HCT116 (cell line): ENCODE data around the gene GPLD1. TPM values are rescaled to one million over a fixed set of nuclear protein-coding genes. Genes with fewer than 3 reads are reported as not detected.

ENCODE experiments used
- ATAC-seq: fragments of 200-7000 bp; cut with Tn5 transposase; 2 replicates; pipeline ENCODE4 v1.9.1; 2020; ENCODE audit warnings: mild to moderate bottlenecking, moderate library complexity
- BruUV-seq: library from RNA; stranded (reverse); fragments of 400-500 nt; replicated peaks from 2 replicates; lab custom pipeline; 2021; lab: Mats Ljungman, UMichigan
- CTCF ChIA-PET: fragments of 300-600 bp; sonication (Branson Sonifier 250); formaldehyde crosslinking; loops from one replicate; lab custom pipeline; 2021; ENCODE audit warnings: antibody characterized with exemption; lab: Charles Lee
- POLR2A ChIA-PET: fragments of 300-600, 350-600 bp; sonication (Branson Sonifier 250); formaldehyde crosslinking; loops from one replicate; lab custom pipeline; 2021; ENCODE audit warnings: antibody characterized with exemption; lab: Charles Lee
- RAD21 ChIA-PET, 2 experiments: fragments of 300-600 bp; sonication (Branson Sonifier 250); formaldehyde crosslinking; loops; one replicate each; lab custom pipeline; 2023; ENCODE audit warnings: low total read pairs in 2 of 2; ENCODE audit not compliant: uncharacterized antibody in 2 of 2, unreplicated experiment in 2 of 2, low non-redundant PET in 1 of 2; lab: Charles Lee
- DNase-seq: peaks from one replicate; pipeline ENCODE4 v3.0.0-alpha.2; 2010; ENCODE audit warnings: low read depth, low spot score
- H2AFZ ChIP-seq: fragments of 200-600 bp; shearing (Covaris generic), sonication (generic); 2 replicates; pipeline ENCODE4 v1.6.1; 2017; ENCODE audit warnings: low read depth, mixed run types, mixed read lengths, antibody characterized with exemption, low read length; ENCODE audit not compliant: poor library complexity, severe bottlenecking
- H3K27ac ChIP-seq: 2 replicates; pipeline ENCODE4 v1.5.1; 2012; ENCODE audit warnings: low read depth, low read length
- H3K27me3 ChIP-seq: fragments of 200-600 bp; sonication (generic); 2 replicates; pipeline ENCODE4 v1.6.1; 2016; ENCODE audit warnings: mixed run types, low read length, mixed read lengths; ENCODE audit not compliant: insufficient read depth
- H3K36me3 ChIP-seq, 2 experiments: fragments of 200-500 bp in 1 of 2; fragments of 200-600 bp in 1 of 2; sonication (Bioruptor generic) in 1 of 2; sonication (generic) in 1 of 2; 2 replicates each; pipeline versions ENCODE4 v1.5.1 to v1.6.1; 2014 to 2016; ENCODE audit warnings: low read length in 2 of 2, inconsistent platforms in 1 of 2, mixed read lengths in 1 of 2, mixed run types in 1 of 2; ENCODE audit not compliant: insufficient read depth in 2 of 2, control insufficient read depth in 1 of 2
- H3K4me1 ChIP-seq, 2 experiments: fragments of 200-600 bp in 1 of 2; sonication (generic) in 1 of 2; 2 replicates each; pipeline versions ENCODE4 v1.5.1 to v1.6.1; 2012 to 2017; ENCODE audit warnings: low read length in 2 of 2, inconsistent platforms in 1 of 2, mild to moderate bottlenecking in 1 of 2, mixed read lengths in 1 of 2, mixed run types in 1 of 2, moderate library complexity in 1 of 2; ENCODE audit not compliant: insufficient read depth in 2 of 2, control insufficient read depth in 1 of 2
- H3K4me2 ChIP-seq: fragments of 200-600 bp; sonication (generic); 2 replicates; pipeline ENCODE4 v1.6.1; 2017; ENCODE audit warnings: mixed run types, low read length, mixed read lengths
- H3K4me3 ChIP-seq, 2 experiments: fragments of 200-600 bp in 1 of 2; sonication (generic) in 1 of 2; replicated peaks in 1 of 2; 2 replicates each; pipeline ENCODE4 v1.5.1; 2011 to 2016; ENCODE audit warnings: low read length in 2 of 2, control low read depth in 1 of 2, low read depth in 1 of 2, mild to moderate bottlenecking in 1 of 2, mixed read lengths in 1 of 2, mixed run types in 1 of 2
- H3K79me2 ChIP-seq: fragments of 200-600 bp; sonication (generic); 2 replicates; pipeline ENCODE4 v1.6.1; 2017; ENCODE audit warnings: mild to moderate bottlenecking, mixed run types, low read length, moderate library complexity, mixed read lengths; ENCODE audit not compliant: insufficient read depth
- H3K9ac ChIP-seq: fragments of 200-600 bp; sonication (generic); 2 replicates; pipeline ENCODE4 v1.6.1; 2016; ENCODE audit warnings: low read length, mixed read lengths
- H3K9me2 ChIP-seq: fragments of 200-600 bp; sonication (generic), shearing (Covaris generic); 2 replicates; pipeline ENCODE4 v1.6.1; 2017; ENCODE audit warnings: mixed run types, mild to moderate bottlenecking, moderate library complexity; ENCODE audit not compliant: insufficient read depth
- H3K9me3 ChIP-seq, 2 experiments: fragments of 200-500 bp in 1 of 2; fragments of 200-600 bp in 1 of 2; sonication (Bioruptor generic) in 1 of 2; sonication (generic) in 1 of 2; 2 replicates each; pipeline ENCODE4 v1.6.1; 2014 to 2017; ENCODE audit warnings: low read length in 2 of 2, mixed read lengths in 2 of 2, inconsistent platforms in 1 of 2, low read depth in 1 of 2, mild to moderate bottlenecking in 1 of 2, mixed run types in 1 of 2, moderate library complexity in 1 of 2; ENCODE audit not compliant: control insufficient read depth in 1 of 2, insufficient read depth in 1 of 2
- H4K20me1 ChIP-seq: fragments of 200-600 bp; sonication (generic), shearing (Covaris generic); 2 replicates; pipeline ENCODE4 v1.6.1; 2017; ENCODE audit warnings: mixed run types, mild to moderate bottlenecking, moderate library complexity; ENCODE audit not compliant: insufficient read depth
- ATF3 ChIP-seq: IDR thresholded peaks from 2 replicates; pipeline ENCODE4 v1.6.1; 2012
- CBX3 ChIP-seq: IDR thresholded peaks from 2 replicates; pipeline ENCODE4 v1.6.1; 2012; ENCODE audit warnings: low read depth
- EGR1 ChIP-seq: IDR thresholded peaks from 2 replicates; pipeline ENCODE4 v1.6.1; 2012; ENCODE audit warnings: low read depth
- EZH2 ChIP-seq: fragments of 200-600 bp; sonication (generic); IDR thresholded peaks from 2 replicates; pipeline ENCODE4 v1.6.1; 2017; ENCODE audit warnings: antibody characterized with exemption, mixed run types
- FOSL1 ChIP-seq: IDR thresholded peaks from 2 replicates; pipeline ENCODE4 v1.6.1; 2012; ENCODE audit warnings: low read depth
- JUND ChIP-seq: IDR thresholded peaks from 2 replicates; pipeline ENCODE4 v1.6.1; 2012
- POLR2AphosphoS5 ChIP-seq: IDR thresholded peaks from 2 replicates; pipeline ENCODE4 v1.6.1; 2011; ENCODE audit warnings: mild to moderate bottlenecking, low read depth, low read length, moderate library complexity
- RAD21 ChIP-seq: IDR thresholded peaks from 2 replicates; pipeline ENCODE4 v1.6.1; 2012; ENCODE audit warnings: low read depth, mild to moderate bottlenecking
- SIN3A ChIP-seq: IDR thresholded peaks from 2 replicates; pipeline ENCODE4 v1.6.1; 2012; ENCODE audit warnings: low read depth
- SP1 ChIP-seq: IDR thresholded peaks from 2 replicates; pipeline ENCODE4 v1.6.1; 2012; ENCODE audit warnings: low read depth
- SRF ChIP-seq: IDR thresholded peaks from 2 replicates; pipeline ENCODE4 v1.6.1; 2012; ENCODE audit warnings: low read depth
- TCF7L2 ChIP-seq: IDR thresholded peaks from 2 replicates; pipeline ENCODE4 v1.7.0; 2011; ENCODE audit warnings: borderline replicate concordance, inconsistent platforms; ENCODE audit not compliant: insufficient read depth, insufficient read length; ENCODE audit errors: extremely low read depth
- YY1 ChIP-seq: IDR thresholded peaks from 2 replicates; pipeline ENCODE4 v1.6.1; 2011; ENCODE audit warnings: low read length, low read depth, moderate library complexity, mild to moderate bottlenecking; ENCODE audit not compliant: insufficient replicate concordance; ENCODE audit errors: extremely low read depth
- ZFX ChIP-seq: fragments of 450-650 bp; IDR thresholded peaks from 2 replicates; pipeline ENCODE4 v1.6.1; 2017
- intact Hi-C: fragments of 100-400 bp; cut with micrococcal nuclease; formaldehyde crosslinking; loops from 2 replicates; pipeline ENCODE4 v1.10.0; 2022
- total RNA-seq: library from RNA; stranded (reverse); gene quantifications from one replicate; pipeline ENCODE4 v1.2.1, GENCODE V29; 2021; ENCODE audit not compliant: unreplicated experiment
- TF ChIP-seq, protein P1 (sequence below): IDR thresholded peaks from 2 replicates; pipeline ENCODE4 v1.6.1; 2011; ENCODE audit warnings: mild to moderate bottlenecking, low read length, moderate library complexity; ENCODE audit not compliant: insufficient replicate concordance; ENCODE audit errors: extremely low read depth
- TF ChIP-seq, protein P2 (sequence below): IDR thresholded peaks from 2 replicates; pipeline ENCODE4 v1.6.1; 2012
- TF ChIP-seq, protein P3 (sequence below): IDR thresholded peaks from 2 replicates; pipeline ENCODE4 v1.6.1; 2012; ENCODE audit warnings: low read depth

Gene GPLD1
- total RNA-seq, 1 experiment from 2014 or later: 2.1 TPM

- Histone ChIP-seq H3K36me3 (no peaks in the 10 kb centered on the region), H4K20me1 (no peaks in the 10 kb centered on the region), H3K27me3 (no peaks in the 10 kb centered on the region), H3K27ac (no peak overlapping the region), H3K9ac (no peak overlapping the region), H3K4me1 (no peaks in the 10 kb centered on the region), H3K79me2 (no peaks in the 10 kb centered on the region), H3K9me2 (no peaks in the 10 kb centered on the region), H2AFZ (no peak overlapping the region), H3K4me3 (no peak overlapping the region), H3K4me2 (no peak overlapping the region), H3K9me3 (no peaks in the 10 kb centered on the region)
- CTCF ChIA-PET: no interaction called here
- no peak for ATAC-seq
- no peak for TF ChIP-seq JUND
- RAD21 ChIA-PET: no interaction called here
- POLR2A ChIA-PET: no interaction called here
- no TSS peak for BruUV-seq
- no peak for DNase-seq
- intact Hi-C loops: no loop called here
Observed at GRCh38 chr6:24448396-24448795, 41.0 kb downstream of the GPLD1 start.

- DNase-seq (no peak), ATAC-seq (no peak)
- no peak for TF ChIP-seq CBX3
- TF ChIP-seq FOSL1: no peak
- no peak for TF ChIP-seq EZH2
- no peak for TF ChIP-seq ATF3
- TF ChIP-seq RAD21: no peak
- no peak for TF ChIP-seq EGR1
- TF ChIP-seq, protein P1, sequence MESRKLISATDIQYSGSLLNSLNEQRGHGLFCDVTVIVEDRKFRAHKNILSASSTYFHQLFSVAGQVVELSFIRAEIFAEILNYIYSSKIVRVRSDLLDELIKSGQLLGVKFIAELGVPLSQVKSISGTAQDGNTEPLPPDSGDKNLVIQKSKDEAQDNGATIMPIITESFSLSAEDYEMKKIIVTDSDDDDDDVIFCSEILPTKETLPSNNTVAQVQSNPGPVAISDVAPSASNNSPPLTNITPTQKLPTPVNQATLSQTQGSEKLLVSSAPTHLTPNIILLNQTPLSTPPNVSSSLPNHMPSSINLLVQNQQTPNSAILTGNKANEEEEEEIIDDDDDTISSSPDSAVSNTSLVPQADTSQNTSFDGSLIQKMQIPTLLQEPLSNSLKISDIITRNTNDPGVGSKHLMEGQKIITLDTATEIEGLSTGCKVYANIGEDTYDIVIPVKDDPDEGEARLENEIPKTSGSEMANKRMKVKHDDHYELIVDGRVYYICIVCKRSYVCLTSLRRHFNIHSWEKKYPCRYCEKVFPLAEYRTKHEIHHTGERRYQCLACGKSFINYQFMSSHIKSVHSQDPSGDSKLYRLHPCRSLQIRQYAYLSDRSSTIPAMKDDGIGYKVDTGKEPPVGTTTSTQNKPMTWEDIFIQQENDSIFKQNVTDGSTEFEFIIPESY: no peak
- TF ChIP-seq ZFX: no peak
- no peak for TF ChIP-seq TCF7L2
- TF ChIP-seq, protein P2, sequence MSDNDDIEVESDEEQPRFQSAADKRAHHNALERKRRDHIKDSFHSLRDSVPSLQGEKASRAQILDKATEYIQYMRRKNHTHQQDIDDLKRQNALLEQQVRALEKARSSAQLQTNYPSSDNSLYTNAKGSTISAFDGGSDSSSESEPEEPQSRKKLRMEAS: no peak
- no peak for TF ChIP-seq SRF
- no peak for TF ChIP-seq SP1
- TF ChIP-seq, protein P3, sequence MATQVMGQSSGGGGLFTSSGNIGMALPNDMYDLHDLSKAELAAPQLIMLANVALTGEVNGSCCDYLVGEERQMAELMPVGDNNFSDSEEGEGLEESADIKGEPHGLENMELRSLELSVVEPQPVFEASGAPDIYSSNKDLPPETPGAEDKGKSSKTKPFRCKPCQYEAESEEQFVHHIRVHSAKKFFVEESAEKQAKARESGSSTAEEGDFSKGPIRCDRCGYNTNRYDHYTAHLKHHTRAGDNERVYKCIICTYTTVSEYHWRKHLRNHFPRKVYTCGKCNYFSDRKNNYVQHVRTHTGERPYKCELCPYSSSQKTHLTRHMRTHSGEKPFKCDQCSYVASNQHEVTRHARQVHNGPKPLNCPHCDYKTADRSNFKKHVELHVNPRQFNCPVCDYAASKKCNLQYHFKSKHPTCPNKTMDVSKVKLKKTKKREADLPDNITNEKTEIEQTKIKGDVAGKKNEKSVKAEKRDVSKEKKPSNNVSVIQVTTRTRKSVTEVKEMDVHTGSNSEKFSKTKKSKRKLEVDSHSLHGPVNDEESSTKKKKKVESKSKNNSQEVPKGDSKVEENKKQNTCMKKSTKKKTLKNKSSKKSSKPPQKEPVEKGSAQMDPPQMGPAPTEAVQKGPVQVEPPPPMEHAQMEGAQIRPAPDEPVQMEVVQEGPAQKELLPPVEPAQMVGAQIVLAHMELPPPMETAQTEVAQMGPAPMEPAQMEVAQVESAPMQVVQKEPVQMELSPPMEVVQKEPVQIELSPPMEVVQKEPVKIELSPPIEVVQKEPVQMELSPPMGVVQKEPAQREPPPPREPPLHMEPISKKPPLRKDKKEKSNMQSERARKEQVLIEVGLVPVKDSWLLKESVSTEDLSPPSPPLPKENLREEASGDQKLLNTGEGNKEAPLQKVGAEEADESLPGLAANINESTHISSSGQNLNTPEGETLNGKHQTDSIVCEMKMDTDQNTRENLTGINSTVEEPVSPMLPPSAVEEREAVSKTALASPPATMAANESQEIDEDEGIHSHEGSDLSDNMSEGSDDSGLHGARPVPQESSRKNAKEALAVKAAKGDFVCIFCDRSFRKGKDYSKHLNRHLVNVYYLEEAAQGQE: no peak
- no peak for TF ChIP-seq YY1
- TF ChIP-seq POLR2AphosphoS5: no peak
- TF ChIP-seq SIN3A: no peak
- Histone ChIP-seq H3K4me2 (no peak overlapping the region), H3K36me3 (no peaks in the 10 kb centered on the region), H3K27ac (no peak overlapping the region), H3K27me3 (no peaks in the 10 kb centered on the region), H3K9ac (no peak overlapping the region), H3K4me1 (no peaks in the 10 kb centered on the region), H3K79me2 (no peaks in the 10 kb centered on the region), H2AFZ (no peak overlapping the region), H3K9me2 (no peaks in the 10 kb centered on the region), H3K9me3 (no peaks in the 10 kb centered on the region), H4K20me1 (no peaks in the 10 kb centered on the region), H3K4me3 (no peak overlapping the region)
- POLR2A ChIA-PET: no interaction called here
- no TSS peak for BruUV-seq
- RAD21 ChIA-PET: no interaction called here
- intact Hi-C loops: no loop called here
- CTCF ChIA-PET: no interaction called here
Observed at GRCh38 chr6:24446670-24447069, 42.7 kb downstream of the GPLD1 start.
